T-helper 9 cell (primary cell): ENCODE measurements around the gene DAZL.
A peak's percentile ranks its signal among the peaks of the same experiment; 100 is the strongest.
"Not testable (repeated sequence)": the region's sequence is repeated elsewhere in the genome, so short reads cannot be mapped to it uniquely, and the experiment has no call there.

Experiments
- DNase-seq: peaks from one replicate; pipeline ENCODE4 v3.0.0-alpha.2; 2020
- total RNA-seq, 2 donors: gene quantifications; one replicate each; lab custom pipeline; 2026; lab: John Stamatoyannopoulos, UW

Gene DAZL, protein sequence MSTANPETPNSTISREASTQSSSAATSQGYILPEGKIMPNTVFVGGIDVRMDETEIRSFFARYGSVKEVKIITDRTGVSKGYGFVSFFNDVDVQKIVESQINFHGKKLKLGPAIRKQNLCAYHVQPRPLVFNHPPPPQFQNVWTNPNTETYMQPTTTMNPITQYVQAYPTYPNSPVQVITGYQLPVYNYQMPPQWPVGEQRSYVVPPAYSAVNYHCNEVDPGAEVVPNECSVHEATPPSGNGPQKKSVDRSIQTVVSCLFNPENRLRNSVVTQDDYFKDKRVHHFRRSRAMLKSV
- total RNA-seq: 0 to 0.07 reads per million in 2 donors

DNA sequence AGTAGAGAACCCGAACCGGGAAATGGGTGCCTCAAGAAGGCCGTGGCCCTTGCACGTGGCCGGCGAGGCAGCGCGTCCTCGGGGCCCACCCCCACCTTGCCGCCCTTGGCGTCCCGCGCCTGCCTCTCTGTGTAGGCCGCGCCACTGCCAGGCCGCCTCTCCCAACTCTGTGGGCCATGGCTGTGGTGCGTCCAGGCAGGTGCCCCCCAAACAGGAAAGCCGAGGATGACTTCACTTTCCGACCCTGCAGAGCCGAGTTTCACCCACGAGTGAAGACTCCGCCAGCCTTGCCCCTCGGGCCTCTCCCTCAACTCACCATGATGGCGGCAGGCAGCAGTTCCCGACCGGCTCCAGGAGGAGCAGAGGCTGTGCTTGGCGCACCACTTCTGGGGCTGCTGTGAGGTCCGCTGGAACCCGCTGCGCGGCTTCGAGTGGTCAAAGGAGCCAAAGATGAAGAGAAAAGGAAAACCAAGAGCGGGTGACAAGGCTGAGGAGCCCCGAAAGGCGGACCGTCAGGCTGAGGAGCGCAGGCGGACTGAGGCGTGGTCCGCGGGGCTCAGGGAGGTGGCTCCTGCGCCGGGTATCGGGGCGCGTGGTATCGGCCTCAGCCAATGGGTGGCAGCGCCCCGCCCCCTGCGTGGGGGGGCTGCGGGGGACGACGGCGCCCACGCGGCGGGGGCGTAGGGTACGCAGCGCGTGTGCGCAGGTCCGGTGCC is at the start of gene DAZL:
Gene DAZL (minus strand): TSS at position 537 of the 716 bp plus-strand sequence. CDS start 218 bp downstream, at position 319.
- DNase-seq: no peak

DNA sequence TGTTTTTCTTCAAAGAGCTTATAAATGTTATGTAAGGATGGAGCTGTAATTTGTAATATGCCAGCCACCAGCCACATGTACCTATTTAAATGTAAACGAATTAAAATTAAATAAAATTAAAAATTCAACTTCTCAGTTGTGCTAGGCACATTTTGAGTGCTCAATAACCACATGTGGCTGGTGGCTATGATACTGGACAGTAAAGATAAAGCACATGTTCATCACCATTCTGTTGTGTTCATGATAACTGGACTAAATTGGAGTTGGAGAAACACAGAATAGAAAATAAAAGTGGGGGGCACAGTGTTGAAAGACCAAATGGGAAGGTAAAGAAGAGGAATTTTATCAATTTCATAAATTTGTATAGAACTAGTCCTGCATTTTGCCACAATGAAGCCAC is 49.8 kb upstream of the DAZL start:
- DNase-seq: no peak

DNA sequence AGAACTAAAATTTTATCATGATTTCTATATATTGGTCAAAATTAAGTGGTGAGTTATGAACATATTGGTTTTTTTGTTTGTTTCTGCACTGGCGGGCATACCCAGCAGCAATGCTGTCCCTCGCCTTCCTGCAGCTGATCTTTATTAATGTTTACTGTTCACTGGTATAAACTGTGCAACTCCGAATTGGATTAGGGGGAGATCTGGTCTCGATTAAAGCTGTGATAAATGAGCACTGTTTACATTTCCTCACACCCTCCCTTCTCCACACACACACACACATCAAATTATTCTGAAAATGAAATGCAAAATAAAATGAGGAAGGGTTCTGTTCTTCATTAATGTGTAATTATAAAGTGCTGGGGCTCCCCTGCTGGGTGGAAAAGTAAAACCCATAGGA is 48.5 kb upstream of the DAZL start:
- DNase-seq: no peak

DNA sequence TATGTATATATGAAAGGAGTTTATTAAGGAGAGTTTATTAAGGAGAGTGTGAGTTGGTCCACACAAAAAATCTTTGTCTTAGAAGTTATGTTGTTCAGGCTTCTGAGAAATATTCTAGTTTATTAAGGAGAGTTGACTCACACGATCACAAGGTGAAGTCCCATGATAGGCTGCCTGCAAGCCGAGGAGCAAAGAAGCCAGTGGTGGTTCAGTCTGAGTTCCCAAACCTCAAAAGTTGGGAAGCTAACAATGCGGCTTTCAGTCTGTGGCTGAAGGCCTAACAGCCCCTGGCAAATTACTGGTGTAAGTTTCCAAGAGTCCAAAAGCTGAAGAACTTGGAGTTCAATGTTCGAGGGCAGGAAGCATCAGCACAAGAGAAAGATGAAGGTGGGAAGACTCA is 42.4 kb upstream of the DAZL start:
- DNase-seq: no peak

DNA sequence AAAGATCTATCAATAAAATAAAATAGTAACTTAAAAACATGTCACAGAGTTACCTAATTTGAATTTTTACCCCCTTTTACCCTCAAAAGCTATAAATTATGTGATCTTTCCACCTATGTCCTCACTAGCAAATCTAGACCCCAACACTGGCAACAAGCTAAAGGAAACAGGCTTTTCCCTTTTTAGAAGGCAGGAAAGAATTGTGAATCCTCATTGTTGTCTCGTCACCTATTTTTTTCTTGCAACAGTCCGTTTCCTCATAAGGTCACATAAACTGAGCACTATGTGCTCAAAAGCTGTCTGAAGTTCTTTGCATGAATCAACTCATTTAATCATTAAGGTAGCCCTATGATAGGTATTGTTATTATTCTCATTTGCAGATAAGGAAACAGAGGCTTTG is 34.6 kb upstream of the DAZL start:
- no peak for DNase-seq

DNA sequence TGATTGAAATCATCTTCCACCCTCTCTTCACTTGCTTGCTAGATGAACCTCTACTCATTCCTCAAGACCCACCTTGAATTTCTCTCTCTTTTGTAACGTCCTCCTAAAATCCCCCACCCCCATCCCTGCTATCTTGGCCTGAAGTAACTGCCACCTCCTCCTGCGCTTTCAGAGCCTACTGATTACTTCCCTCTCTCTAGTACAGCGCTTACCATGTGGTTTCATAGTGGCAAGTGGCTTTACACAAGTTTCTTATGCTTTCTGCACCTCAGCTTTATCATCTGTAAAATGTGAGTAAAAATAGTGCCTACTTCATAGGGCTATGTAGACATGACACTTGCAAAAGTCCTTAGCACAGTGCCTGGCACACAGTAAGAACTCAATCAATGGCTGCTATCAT is 28.7 kb upstream of the DAZL start:
- DNase-seq: no peak

DNA sequence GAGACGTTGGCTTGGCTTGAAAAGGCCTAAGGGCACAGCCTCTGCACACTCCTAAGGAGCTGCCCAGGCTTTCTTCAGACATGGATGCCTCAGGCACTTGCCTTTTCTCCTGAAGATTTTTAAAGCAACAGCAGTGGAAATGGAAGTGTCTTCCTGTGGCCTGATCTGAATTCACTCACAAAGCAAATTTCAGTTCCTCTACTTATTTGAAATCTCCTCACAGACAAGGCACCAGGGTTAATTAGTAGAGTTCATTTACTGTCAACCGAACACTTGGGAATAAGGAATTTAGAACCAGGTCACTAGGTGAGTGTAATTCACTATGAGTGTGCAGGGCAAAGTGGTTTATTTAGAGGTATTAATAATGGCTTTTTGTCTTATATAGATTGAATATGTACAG is 27.2 kb upstream of the DAZL start:
- DNase-seq: no peak

DNA sequence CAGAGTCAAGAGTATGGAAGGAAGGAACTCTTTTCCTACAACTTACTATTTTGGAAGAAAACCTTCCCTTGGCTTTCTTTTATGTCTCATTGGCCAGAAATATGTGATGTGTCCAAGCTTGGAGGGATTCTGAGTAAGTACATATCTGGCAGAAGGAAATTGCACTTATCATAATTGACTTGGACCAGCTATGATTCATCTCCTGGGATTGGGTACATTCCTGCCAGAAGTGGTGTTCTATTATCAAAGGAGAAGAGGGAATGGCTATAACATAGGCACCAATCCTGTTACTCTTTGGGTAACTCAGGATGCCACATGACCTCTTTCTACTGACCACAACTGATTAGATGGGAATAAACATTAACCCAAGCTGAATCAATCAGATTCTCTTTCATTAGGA is 13.5 kb upstream of the DAZL start:
- no peak for DNase-seq

DNA sequence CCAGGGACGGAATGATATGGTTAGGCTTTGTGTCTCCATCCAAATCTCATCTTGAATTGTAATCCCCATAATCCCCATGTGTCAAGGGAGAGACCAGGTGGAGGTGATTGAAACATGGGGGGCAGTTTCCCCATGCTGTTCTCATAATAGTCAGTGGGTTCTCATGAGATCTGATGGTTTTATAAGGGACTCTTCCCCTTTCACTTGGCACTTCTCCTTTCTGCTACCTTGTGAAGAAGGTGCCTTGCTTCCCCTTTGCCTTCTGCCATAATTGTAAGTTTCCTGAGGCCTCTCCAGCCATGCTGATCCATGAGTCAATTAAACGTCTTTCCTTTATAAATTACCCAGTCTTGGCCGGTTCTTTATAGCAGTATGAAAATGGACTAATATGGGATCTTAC is 11.9 kb upstream of the DAZL start:
- DNase-seq: not testable (repeated sequence)

DNA sequence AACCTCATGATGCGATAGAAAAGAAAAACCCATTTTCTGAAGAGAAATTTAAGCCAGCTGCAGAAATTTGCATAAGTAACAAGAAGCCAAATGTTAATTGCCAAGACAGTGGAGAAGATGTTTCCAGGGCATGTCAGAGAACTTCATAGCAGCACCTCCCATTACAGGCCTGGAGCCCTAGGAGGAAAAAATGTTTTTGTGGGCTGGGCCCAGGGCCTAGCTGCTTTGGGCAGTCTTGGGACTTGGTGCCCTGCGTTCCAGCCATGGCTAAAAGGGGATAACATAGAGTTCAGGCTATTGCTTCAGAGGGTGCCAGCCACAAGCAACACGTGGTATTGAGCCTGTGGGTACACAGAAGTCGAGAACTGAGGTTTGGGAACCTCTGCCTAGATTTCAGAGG is 10.9 kb upstream of the DAZL start:
- no peak for DNase-seq

DNA sequence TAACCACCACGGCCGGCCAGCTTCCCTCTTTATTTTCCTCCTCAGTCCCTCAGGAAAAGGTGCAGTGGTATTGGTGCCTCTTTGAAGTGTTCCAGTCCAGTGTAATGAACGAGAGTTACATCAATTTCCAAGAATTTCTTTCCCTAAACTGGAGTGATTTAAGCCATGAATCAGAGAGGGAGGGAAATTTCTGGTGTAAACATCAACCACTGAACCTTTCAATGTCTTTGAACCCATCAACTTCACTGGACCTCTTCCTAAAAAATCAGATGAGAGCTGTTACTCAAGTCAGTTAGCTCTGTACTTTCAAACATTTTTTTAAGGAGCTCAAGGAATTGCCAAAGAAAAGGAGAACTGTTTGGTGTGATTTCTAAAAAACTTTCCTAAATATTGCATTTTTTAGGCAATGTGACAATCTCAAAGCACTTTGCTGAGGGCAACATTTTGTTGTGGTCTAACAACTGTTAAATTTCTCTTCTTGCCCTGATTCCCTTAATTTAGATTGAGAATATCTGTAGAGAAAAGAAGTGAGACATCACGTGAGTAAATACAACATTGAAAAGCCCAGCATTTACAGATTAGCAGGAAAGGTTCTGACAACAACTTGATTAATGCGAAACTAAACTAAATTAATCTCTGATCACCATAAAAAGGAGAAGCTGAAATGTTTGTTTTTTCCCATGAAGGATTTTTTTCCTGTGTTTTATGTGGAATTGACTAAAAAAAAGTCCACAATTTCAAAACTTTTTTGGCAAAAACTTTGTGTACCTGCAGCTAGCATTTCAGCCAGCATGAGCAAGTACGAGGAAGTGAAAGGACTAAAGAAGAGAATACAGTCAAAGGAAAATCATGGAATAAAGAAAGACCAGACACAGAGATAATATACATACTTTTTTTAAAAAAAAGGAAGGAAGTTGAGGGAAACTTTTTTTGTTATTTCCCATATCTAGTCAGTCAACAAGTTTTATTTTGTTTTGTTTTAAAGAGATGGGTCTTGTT is 9.1 kb upstream of the DAZL start:
- no peak for DNase-seq

DNA sequence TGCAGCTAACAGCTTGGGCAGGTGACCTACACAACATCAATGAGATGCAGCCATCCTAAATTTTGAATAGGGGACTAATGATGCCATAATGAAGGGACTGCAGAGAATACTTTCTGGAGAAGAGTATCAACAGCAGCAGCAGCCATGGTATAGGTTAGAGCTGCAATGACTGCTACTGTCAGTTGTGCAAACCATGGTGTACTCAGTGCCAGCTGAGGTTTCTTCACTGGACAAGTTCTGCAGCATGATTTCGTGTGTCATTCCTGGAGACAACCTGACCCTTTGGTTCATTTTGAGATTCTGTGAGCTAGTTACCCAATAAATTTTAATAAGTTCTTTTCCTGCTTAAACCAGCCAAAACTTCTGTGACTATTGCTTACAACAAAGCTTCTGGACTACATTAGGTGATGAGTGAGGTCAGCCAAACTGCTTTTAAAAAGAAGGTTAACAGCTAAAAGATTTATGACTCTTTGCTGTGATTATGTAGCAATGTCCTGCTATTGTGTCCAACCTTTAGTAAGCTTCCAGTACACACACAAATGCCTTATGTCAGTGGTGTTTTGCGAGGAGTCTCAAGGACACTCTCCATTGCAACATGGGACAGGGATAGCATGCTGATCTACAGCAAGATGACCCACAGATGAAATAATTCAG is 4.8 kb upstream of the DAZL start:
- DNase-seq: no peak

DNA sequence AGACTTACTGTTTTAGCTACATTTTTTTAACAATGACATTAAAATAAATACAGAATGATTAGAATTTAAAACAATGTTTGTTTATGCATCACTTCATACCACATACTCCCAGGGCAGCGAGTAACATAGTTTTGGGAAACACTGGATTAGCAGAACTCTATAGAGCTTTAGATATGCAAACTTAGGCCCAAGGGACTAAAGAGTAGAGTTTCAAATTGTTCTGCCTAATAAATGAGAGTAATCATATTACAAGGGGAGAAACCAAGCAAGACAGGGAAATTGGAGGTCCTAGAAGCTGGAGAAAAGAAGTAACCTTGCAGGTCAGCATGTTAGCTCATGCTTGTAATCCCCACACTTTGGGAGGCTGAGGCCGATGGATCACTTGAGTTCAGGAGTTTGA is 3.6 kb upstream of the DAZL start:
- DNase-seq: no peak

DNA sequence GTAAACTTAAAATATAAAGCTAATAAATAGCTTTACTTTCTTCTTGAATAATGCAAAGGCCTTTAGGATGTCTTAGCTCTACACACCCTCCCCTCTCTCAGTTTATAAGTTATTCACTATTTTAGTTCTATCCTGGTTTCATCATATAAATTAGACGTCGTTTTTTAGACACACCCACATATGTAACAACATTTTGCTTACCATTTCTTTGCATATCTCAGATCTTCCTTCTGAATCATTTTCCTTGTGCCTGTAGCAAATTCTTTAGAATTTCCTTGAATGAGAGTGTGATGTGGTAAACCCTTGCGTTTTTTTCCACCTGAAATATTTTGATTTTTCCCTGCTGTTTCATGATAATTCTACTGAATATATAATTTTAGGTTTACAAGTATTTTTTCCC is 2.5 kb upstream of the DAZL start:
- no peak for DNase-seq

DNA sequence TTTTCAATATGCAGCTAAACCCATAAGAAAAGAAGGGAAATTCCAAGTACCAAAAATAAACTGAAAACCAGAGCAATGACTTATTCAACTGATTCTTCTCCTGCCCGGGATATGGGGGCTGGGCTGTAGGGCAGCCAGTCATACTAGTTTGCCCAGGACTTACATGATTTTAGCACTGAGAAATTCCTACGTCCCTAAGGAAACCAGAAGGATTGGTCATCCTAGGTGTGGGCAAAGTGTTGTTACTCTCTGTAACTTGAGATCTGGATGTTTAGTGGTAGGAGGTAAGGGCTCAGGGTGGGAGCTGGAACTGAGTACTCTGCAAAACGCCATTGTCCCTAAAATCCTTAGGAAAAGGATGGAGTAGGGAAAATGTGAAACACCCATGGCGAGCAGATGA is 1.2 kb upstream of the DAZL start:
- DNase-seq: no peak

DNA sequence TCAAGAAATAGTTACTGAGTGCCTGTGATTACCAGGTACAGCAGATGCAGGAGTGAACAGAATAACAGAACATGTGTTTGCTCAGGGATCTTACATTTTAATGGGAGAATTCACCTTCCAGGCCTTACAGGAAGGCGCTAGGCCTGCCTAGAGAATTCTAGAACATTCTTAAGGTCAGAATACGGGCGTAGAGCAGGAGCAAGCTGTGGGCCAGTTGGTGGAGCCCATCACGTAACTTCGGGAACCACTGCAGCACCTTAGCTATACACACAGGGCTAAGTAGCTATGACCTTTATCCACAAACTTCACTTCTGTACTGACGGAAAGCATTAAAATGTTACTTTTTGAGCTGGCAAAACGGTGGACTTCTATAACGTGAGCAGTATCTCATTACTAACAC is 743 bp upstream of the DAZL start:
- no peak for DNase-seq

DNA sequence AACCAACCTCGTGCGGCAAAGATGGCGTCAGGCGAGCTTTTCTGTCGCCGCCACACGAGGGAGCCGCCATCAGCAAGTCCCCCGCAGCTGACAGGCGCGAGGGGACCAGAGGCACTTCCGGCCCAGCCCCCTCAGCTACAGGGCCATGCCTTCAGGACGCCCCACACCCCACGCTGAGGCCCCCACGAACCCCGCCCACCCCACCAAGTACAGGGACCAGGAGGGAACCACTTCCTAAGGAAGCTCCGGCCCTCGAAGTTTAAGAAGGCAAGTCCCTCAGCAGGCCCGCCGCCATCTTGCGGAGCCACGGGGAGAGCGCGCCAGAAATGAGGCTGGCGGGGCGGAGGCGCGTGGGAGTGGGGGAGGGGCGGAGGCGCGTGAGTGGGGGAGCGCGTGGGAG is 790 bp downstream of the DAZL start:
- DNase-seq: no peak

DNA sequence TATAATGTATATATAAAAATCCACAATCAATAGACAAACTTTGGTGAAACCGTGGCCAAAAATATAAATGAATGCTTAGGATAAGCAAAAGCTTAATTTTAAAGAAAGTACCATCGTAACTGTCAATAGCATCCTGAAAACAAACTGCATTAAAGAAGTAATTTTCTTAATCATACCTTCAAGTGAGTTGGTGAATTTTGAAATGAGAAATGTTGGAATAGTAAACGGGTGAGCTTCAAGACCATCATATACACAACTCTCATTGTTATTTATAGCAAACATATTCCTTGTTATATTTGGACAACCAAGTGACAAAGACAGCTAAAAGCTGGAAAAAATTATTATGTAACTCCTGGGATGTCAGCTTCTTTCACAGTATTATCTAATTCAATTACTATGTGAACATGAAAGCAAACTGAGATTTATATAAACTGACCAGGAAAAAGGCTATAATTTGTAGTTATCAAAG is 3.7 kb downstream of the DAZL start:
- DNase-seq: no peak

DNA sequence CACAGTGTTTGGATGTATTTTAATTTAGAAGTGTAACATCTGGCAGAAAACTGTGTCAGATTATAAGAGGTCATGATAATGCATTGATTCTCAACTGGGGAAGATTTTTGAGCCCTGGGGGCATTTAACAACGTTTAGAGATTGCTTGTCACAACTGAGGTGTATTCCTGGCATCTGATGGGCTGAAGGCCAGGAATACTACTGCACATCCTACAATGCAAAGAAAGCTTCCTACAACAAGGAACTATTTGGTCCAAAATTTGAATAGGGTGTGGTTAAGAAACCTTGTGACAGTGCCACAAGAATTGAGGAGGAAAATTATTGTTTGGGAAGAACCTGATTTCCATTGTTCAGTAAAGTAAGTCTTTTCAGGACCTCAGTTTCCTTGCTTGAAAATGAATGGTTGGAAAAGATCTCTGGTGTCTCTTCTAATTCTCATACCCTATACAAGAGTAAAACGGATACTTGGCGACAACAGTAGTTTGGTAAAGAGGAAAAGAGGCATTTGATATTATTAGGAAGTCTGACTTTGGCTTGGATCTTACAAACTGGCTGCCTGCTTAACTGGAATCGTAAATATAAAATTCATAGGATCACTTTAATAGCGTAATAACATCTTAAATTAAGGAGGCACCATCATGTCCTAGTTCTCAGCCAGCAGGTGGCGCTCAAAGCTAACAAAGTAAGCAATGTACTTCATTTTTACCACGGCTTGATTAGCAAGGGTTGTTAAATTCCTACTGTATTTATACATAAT is 4.3 kb downstream of the DAZL start:
- DNase-seq: peak; percentile 85

DNA sequence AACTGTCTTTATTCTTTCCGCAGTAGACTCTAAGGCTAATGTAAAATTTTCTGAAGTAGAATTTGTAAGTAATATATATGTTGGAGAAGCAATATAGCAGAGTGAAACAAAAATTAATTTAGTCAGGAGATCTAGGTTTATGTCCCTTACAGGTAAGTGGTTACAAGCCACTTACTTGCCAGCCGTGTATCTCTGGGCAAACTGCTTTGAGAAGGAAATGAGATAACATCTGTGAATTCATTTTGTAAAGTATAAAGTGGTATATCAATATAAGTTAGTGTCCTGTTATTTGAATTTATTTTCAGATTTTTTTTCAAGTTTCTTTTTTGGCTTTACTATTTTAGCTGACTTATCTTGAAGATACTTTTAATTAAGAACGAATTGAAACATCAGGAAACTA is 5.5 kb downstream of the DAZL start:
- no peak for DNase-seq

DNA sequence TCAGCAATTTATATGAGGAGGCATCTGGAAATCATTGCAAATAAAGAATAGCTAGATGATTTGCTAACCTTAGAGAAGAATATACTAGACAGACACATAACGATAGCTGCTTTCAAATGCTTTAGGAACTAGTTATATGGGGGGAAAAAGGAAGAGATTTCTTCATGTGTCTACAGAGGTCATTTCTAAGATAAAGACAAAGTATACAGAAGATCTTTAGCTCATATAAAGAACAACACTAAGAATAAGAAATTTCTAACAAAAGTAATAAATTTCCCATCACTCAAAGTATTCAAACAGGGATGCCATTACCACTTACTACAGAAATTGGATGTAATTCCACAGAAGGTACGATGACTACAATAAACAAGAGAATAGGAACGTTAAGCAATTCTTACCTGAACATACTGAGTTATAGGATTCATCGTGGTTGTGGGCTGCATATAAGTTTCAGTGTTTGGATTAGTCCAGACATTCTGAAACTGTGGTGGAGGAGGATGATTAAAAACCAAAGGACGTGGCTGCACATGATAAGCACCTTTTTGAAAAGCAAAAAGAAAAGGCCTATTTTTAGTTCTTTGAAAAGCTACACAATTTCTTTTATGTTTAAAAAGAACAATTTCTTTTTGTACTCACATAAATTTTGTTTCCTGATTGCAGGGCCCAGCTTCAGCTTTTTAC is 8.7 kb downstream of the DAZL start:
- no peak for DNase-seq
